Skin epidermis (tissue), 12 donors: ENCODE measurements around the gene TUBB3.
"Not testable (repeated sequence)": the region's sequence is repeated elsewhere in the genome, so short reads cannot be mapped to it uniquely, and the experiment has no call there.

Source experiments
- H3K27ac ChIP-seq, 21 experiments: fragments of 200-600 bp; sonication (generic) in 11 of 21; one replicate each; pipeline ENCODE4 v1.5.0; 2020; ENCODE audit warnings: mild to moderate bottlenecking in 3 of 21, inconsistent platforms in 2 of 21, moderate library complexity in 2 of 21
- H3K4me3 ChIP-seq, 7 experiments: fragments of 200-600 bp; sonication (generic) in 2 of 7; one replicate each; pipeline ENCODE4 v1.5.0; 2020; ENCODE audit warnings: inconsistent platforms in 2 of 7, mild to moderate bottlenecking in 2 of 7, moderate library complexity in 1 of 7

TUBB3 gene

GRCh38 chr16:89922884-89923639 lies at the start of gene TUBB3:
Gene TUBB3, plus strand, starts transcription at chr16:89923342. Its CDS starts 60 bp downstream, at chr16:89923402.
- Histone ChIP-seq H3K4me3 (peak within 1 kb of the TSS; percentile 45 to 68 (median 50)), H3K27ac (peak within 1 kb of the TSS; percentile 61 to 95 (median 81))

GRCh38 chr16:89873972-89874689 lies 49.0 kb upstream of the TUBB3 start:
- peak overlapping the region; percentile 96 to 100 (median 99) for H3K27ac ChIP-seq
- H3K4me3 ChIP-seq: peak overlapping the region; percentile 57 to 86 (median 73)

- H3K27ac ChIP-seq, H3K4me3 ChIP-seq: not testable (repeated sequence)
Observed at GRCh38 chr16:89879123-89879522, 44.0 kb upstream of the TUBB3 start.

- Histone ChIP-seq H3K4me3 (no peak overlapping the region), H3K27ac (peak overlapping the region in 4 of 21 experiments; percentile 8 to 41 (median 36))
Observed at GRCh38 chr16:89880477-89881367, 42.4 kb upstream of the TUBB3 start.

- peak overlapping the region in 5 of 21 experiments; percentile 16 to 55 (median 41) for H3K27ac ChIP-seq
Observed at GRCh38 chr16:89881368-89881730, 41.8 kb upstream of the TUBB3 start.

GRCh38 chr16:89883346-89884040 lies 39.6 kb upstream of the TUBB3 start:
- no peak overlapping the region for H3K27ac ChIP-seq

More at GRCh38 chr16:89881368-89881730, 41.8 kb upstream of the TUBB3 start:
- H3K4me3 ChIP-seq: no peak overlapping the region

GRCh38 chr16:89884041-89884421 lies 39.1 kb upstream of the TUBB3 start:
- H3K27ac ChIP-seq: no peak overlapping the region
- no peak overlapping the region for H3K4me3 ChIP-seq

More at GRCh38 chr16:89883346-89884040, 39.6 kb upstream of the TUBB3 start:
- H3K4me3 ChIP-seq: no peak overlapping the region

GRCh38 chr16:89887243-89887642 lies 35.9 kb upstream of the TUBB3 start:
- H3K4me3 ChIP-seq: no peak overlapping the region
- H3K27ac ChIP-seq: no peak overlapping the region

- Histone ChIP-seq H3K4me3 (no peak overlapping the region), H3K27ac (no peak overlapping the region)
Observed at GRCh38 chr16:89890200-89890599, 32.9 kb upstream of the TUBB3 start.

GRCh38 chr16:89890886-89891657 lies 32.1 kb upstream of the TUBB3 start:
- H3K27ac ChIP-seq: peak overlapping the region in 2 of 21 experiments; percentile 34 to 49
- no peak overlapping the region for H3K4me3 ChIP-seq

- H3K27ac ChIP-seq: no peak overlapping the region
- H3K4me3 ChIP-seq: no peak overlapping the region
Observed at GRCh38 chr16:89892055-89892630, 31.0 kb upstream of the TUBB3 start.

GRCh38 chr16:89892635-89893034 lies 30.5 kb upstream of the TUBB3 start:
- Histone ChIP-seq H3K27ac (no peak overlapping the region), H3K4me3 (no peak overlapping the region)

GRCh38 chr16:89893642-89894548 lies 29.2 kb upstream of the TUBB3 start:
- H3K27ac ChIP-seq: no peak overlapping the region
- H3K4me3 ChIP-seq: no peak overlapping the region

GRCh38 chr16:89895482-89896250 lies 27.5 kb upstream of the TUBB3 start:
- no peak overlapping the region for H3K27ac ChIP-seq
- no peak overlapping the region for H3K4me3 ChIP-seq

- Histone ChIP-seq H3K27ac (no peak overlapping the region), H3K4me3 (no peak overlapping the region)
Observed at GRCh38 chr16:89897204-89897603, 25.9 kb upstream of the TUBB3 start.

- Histone ChIP-seq H3K4me3 (no peak overlapping the region), H3K27ac (no peak overlapping the region)
Observed at GRCh38 chr16:89898201-89898967, 24.8 kb upstream of the TUBB3 start.
